ENCODE results near the gene CRHR1. TPM values are rescaled to one million over a fixed set of nuclear protein-coding genes. Genes with fewer than 3 reads are reported as not detected.

Gene CRHR1
- polyA plus RNA-seq, 1 of the 3 experiments (the other 2 are of a cell fraction): 0.13 TPM

GRCh38 chr17:45780921-45781320 lies 3.2 kb upstream of the CRHR1 start:
- ChIA-PET CTCF (interaction anchor here (2.9 to 11.0 kb wide), 3 partner anchors 27 to 51 kb away, joined by 8 to 164 read pairs (median 49); no protein-coding TSS in a partner anchor), POLR2A (no interaction called here)
- peaks cover 4 to 18% of the 10 kb centered on the region in 2 experiments; a peak in 1 of 4 replicates for H3K4me1 ChIP-seq (ENCODE audit: control insufficient read depth in 1 of 2, insufficient read depth in 2 of 2, low read depth in 1 of 2, low read length in 1 of 2)
- TF ChIP-seq YY1 (IDR thresholded peaks at IDR 0.05; ENCODE audit: low read depth): no peak
- TF ChIP-seq, protein P1, sequence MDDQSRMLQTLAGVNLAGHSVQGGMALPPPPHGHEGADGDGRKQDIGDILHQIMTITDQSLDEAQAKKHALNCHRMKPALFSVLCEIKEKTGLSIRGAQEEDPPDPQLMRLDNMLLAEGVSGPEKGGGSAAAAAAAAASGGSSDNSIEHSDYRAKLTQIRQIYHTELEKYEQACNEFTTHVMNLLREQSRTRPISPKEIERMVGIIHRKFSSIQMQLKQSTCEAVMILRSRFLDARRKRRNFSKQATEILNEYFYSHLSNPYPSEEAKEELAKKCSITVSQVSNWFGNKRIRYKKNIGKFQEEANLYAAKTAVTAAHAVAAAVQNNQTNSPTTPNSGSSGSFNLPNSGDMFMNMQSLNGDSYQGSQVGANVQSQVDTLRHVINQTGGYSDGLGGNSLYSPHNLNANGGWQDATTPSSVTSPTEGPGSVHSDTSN (IDR thresholded peaks at IDR 0.05): no peak
- no peak for TF ChIP-seq FOXM1 (IDR thresholded peaks at IDR 0.05; ENCODE audit: low read depth)
- TF ChIP-seq GABPA (IDR thresholded peaks at IDR 0.05; ENCODE audit: low read depth): no peak
- TF ChIP-seq TAF1 (IDR thresholded peaks at IDR 0.05; ENCODE audit: borderline replicate concordance, low read depth, low read length): no peak
- TF ChIP-seq, protein P2, sequence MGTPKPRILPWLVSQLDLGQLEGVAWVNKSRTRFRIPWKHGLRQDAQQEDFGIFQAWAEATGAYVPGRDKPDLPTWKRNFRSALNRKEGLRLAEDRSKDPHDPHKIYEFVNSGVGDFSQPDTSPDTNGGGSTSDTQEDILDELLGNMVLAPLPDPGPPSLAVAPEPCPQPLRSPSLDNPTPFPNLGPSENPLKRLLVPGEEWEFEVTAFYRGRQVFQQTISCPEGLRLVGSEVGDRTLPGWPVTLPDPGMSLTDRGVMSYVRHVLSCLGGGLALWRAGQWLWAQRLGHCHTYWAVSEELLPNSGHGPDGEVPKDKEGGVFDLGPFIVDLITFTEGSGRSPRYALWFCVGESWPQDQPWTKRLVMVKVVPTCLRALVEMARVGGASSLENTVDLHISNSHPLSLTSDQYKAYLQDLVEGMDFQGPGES (IDR thresholded peaks at IDR 0.05; ENCODE audit: low read depth, low read length): no peak
- TF ChIP-seq NFIC (IDR thresholded peaks at IDR 0.05; ENCODE audit: borderline replicate concordance): no peak
- TF ChIP-seq EZH2phosphoT487 (IDR thresholded peaks at IDR 0.05; ENCODE audit: borderline replicate concordance, low read depth): no peak
- TF ChIP-seq SIN3A (IDR thresholded peaks at IDR 0.05; ENCODE audit: borderline replicate concordance, low read depth, low read length): no peak
- no peak for TF ChIP-seq CTCF (IDR thresholded peaks at IDR 0.05)
- no peak for TF ChIP-seq ELF1 (IDR thresholded peaks at IDR 0.05)
- no peak for TF ChIP-seq MEF2A (IDR thresholded peaks at IDR 0.05; ENCODE audit: borderline replicate concordance, low read depth)
- no peak for TF ChIP-seq TCF12 (IDR thresholded peaks at IDR 0.05)
- no peak for TF ChIP-seq CHD2 (IDR thresholded peaks at IDR 0.05; ENCODE audit: low read length, partially characterized antibody)
- TF ChIP-seq FOXJ3 (CRISPR knock-in tag; IDR thresholded peaks at IDR 0.05): no peak
- TF ChIP-seq, protein P3, sequence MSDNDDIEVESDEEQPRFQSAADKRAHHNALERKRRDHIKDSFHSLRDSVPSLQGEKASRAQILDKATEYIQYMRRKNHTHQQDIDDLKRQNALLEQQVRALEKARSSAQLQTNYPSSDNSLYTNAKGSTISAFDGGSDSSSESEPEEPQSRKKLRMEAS (IDR thresholded peaks at IDR 0.05; ENCODE audit: low read depth): no peak
- no peak for TF ChIP-seq POLR2AphosphoS5 (IDR thresholded peaks at IDR 0.05; ENCODE audit: low read depth, low read length)
- TF ChIP-seq GATA2 (CRISPR knock-in tag; IDR thresholded peaks at IDR 0.05): no peak
- no peak for TF ChIP-seq MXI1 (IDR thresholded peaks at IDR 0.05; ENCODE audit: low read depth, low read length)
- no peak for TF ChIP-seq TEAD4 (IDR thresholded peaks at IDR 0.05; ENCODE audit: borderline replicate concordance, insufficient read depth)
- no peak overlapping the region for H3K4me3 ChIP-seq (ENCODE audit: low read depth in 2 of 2, low read length in 1 of 2)
- no peaks in the 10 kb centered on the region for H3K9me2 ChIP-seq
- H3F3A ChIP-seq (replicated peaks; ENCODE audit: insufficient read depth): peaks cover 10% of the 10 kb centered on the region
- no peaks in the 10 kb centered on the region for H3K9me3 ChIP-seq
- no peak overlapping the region for H3K9ac ChIP-seq
- WGBS (ENCODE audit: low lambda C conversion rate): 71% methylated on average over 5 of the region's 5 CpGs
- no peak overlapping the region for H2AFZ ChIP-seq (ENCODE audit: low read depth)
- no peak for DNase-seq
- H3K27ac ChIP-seq (ENCODE audit: low read depth in 2 of 2, low read length in 1 of 2): no peak overlapping the region
- H3K36me3 ChIP-seq (replicated peaks in 1 of 2; ENCODE audit: control insufficient read depth in 1 of 2, insufficient read depth in 2 of 2, low read length in 1 of 2): no peaks in the 10 kb centered on the region
- H3K4me2 ChIP-seq: no peak overlapping the region
- H4K20me1 ChIP-seq (ENCODE audit: insufficient read depth): peaks cover 6% of the 10 kb centered on the region; the same call in 1 of the 2 replicates
- H3K79me2 ChIP-seq (ENCODE audit: insufficient read depth): no peaks in the 10 kb centered on the region
- peaks cover 35% of the 10 kb centered on the region for H3K27me3 ChIP-seq (ENCODE audit: insufficient read depth)

Measured in SK-N-SH (cell line).